Stimulated activated CD8-positive, alpha-beta memory T cell treated with anti-CD3 and anti-CD28 coated beads, Interleukin-7, amount 100 ng/mL, for 4 hours (primary cell): ENCODE measurements around the gene ZMIZ1.

Source experiments
- DNase-seq, 2 donors: peaks; one replicate each; pipeline ENCODE4 v3.0.0-alpha.2; 2020; ENCODE audit warnings: low read depth in 2 of 2

Gene ZMIZ1

GRCh38 chr10:79185067-79185774, 116.5 kb downstream of the ZMIZ1 start:
- DNase-seq: no peak

- DNase-seq: no peak
Observed at GRCh38 chr10:79185796-79186374, 117.1 kb downstream of the ZMIZ1 start.

- DNase-seq: no peak
Observed at GRCh38 chr10:79186486-79187120, 117.8 kb downstream of the ZMIZ1 start.

GRCh38 chr10:79187121-79187940, 118.6 kb downstream of the ZMIZ1 start:
- DNase-seq: no peak

- DNase-seq: no peak
Observed at GRCh38 chr10:79188154-79188965, 119.6 kb downstream of the ZMIZ1 start.

- no peak for DNase-seq
Observed at GRCh38 chr10:79189181-79189580, 120.4 kb downstream of the ZMIZ1 start.

GRCh38 chr10:79189853-79190435, 121.2 kb downstream of the ZMIZ1 start:
- no peak for DNase-seq

GRCh38 chr10:79190740-79191261, 122.0 kb downstream of the ZMIZ1 start:
- DNase-seq: no peak

- DNase-seq: no peak
Observed at GRCh38 chr10:79191951-79192676, 123.3 kb downstream of the ZMIZ1 start.

- DNase-seq: no peak
Observed at GRCh38 chr10:79192677-79193003, 123.9 kb downstream of the ZMIZ1 start.

- no peak for DNase-seq
Observed at GRCh38 chr10:79193694-79194382, 125.1 kb downstream of the ZMIZ1 start.

GRCh38 chr10:79195091-79195923, 126.5 kb downstream of the ZMIZ1 start:
- DNase-seq: peak; percentile 51 to 61

- peak; percentile 47 to 58 for DNase-seq
Observed at GRCh38 chr10:79196470-79197461, 128.0 kb downstream of the ZMIZ1 start.

- DNase-seq: no peak
Observed at GRCh38 chr10:79197558-79197957, 128.8 kb downstream of the ZMIZ1 start.

GRCh38 chr10:79200346-79200745, 131.6 kb downstream of the ZMIZ1 start:
- no peak for DNase-seq

- no peak for DNase-seq
Observed at GRCh38 chr10:79201706-79202105, 132.9 kb downstream of the ZMIZ1 start.

- peak in 1 of 2 donors; percentile 10 for DNase-seq
Observed at GRCh38 chr10:79202188-79203013, 133.6 kb downstream of the ZMIZ1 start.
